HEK293T (cell line): ENCODE measurements around the gene TMEM178A.

Experiments used
- BHLHE40 ChIP-seq: fragments of 450-650 bp; IDR thresholded peaks from 2 replicates; pipeline ENCODE4 v1.6.1; 2016; ENCODE audit warnings: mild to moderate bottlenecking, moderate library complexity, borderline replicate concordance
- CTBP1 ChIP-seq: fragments of 450-650 bp; IDR thresholded peaks from 2 replicates; pipeline ENCODE4 v1.6.1; 2016; ENCODE audit warnings: borderline replicate concordance
- FOXK2 ChIP-seq: fragments of 450-650 bp; IDR thresholded peaks from 2 replicates; pipeline ENCODE4 v1.6.1; 2016; ENCODE audit warnings: mild to moderate bottlenecking
- NFRKB ChIP-seq: fragments of 450-650 bp; IDR thresholded peaks from 2 replicates; pipeline ENCODE4 v1.6.1; 2016; ENCODE audit warnings: mild to moderate bottlenecking, moderate library complexity
- SP1 ChIP-seq: fragments of 450-650 bp; IDR thresholded peaks from 2 replicates; pipeline ENCODE4 v1.6.1; 2017
- TARDBP ChIP-seq: fragments of 450-650 bp; IDR thresholded peaks from 2 replicates; pipeline ENCODE4 v1.6.1; 2016

- no peak for TF ChIP-seq TARDBP
- TF ChIP-seq CTBP1: no peak
- TF ChIP-seq BHLHE40: no peak
- no peak for TF ChIP-seq SP1
- no peak for TF ChIP-seq NFRKB
- TF ChIP-seq FOXK2: no peak
Measured at GRCh38 chr2:39685126-39685525, 19.4 kb downstream of the TMEM178A start.
